ENCODE results near the gene SFT2D3. TPM values are rescaled to one million over a fixed set of nuclear protein-coding genes. Genes with fewer than 3 reads are reported as not detected.
A peak's percentile ranks its signal among the peaks of the same experiment; 100 is the strongest.

The SFT2D3 gene
- polyA plus RNA-seq, 2 of the 4 experiments (the other 2 are of a cell fraction): 4.5 to 10.4 TPM

DNA sequence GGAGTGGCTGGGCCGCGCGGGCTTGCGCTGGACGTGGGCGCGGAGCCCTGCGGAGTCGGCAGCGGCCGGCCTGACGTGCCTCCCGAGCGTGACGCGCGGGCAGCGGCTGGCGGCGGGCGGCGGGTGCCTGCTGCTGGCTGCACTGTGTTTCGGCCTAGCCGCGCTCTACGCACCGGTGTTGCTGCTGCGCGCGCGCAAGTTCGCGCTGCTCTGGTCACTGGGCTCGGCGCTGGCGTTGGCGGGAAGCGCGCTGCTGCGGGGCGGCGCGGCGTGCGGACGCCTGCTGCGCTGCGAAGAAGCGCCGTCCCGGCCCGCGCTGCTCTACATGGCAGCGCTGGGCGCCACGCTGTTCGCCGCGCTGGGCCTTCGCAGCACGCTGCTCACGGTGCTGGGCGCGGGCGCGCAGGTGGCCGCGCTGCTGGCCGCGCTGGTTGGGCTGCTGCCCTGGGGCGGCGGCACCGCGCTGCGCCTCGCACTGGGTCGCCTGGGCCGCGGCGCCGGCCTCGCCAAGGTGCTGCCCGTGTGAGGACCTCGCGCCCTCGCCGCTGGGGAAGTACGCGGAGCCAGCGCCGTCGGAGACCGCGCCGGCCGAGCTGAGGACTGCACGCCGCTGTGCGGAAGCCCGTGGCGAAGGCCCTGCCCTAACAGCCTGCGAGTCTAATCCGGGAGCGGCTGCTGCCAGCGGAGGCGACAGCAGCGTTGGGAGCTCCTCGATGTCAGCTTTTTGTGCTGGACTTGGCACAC lies 526 bp downstream of the SFT2D3 start:
- Histone ChIP-seq H3K4me3 (peak overlapping the region; percentile 71), H3K4me1 (peaks cover 26% of the 10 kb centered on the region), H3K4me2 (peak overlapping the region; percentile 83), H3K9me3 (no peaks in the 10 kb centered on the region), H3K27ac (peak overlapping the region; percentile 96 to 99)
- POLR2A ChIA-PET: interaction anchor here (0.6 to 1.9 kb wide), 3 partner anchors 81 to 188 kb away, joined by 4 to 7 read pairs (median 5); no protein-coding TSS in a partner anchor
- DNase-seq (ENCODE audit: low read depth in 1 of 2, low spot score in 1 of 2) (peak; percentile 69 to 82), FAIRE-seq (no peak), ATAC-seq (peak; percentile 72 to 75)
- CTCF ChIA-PET: interaction anchor here (1.2 to 1.7 kb wide), 5 partner anchors 9 to 111 kb away, joined by 3 to 7 read pairs (median 4); no protein-coding TSS in a partner anchor
- WGBS (ENCODE audit: missing lambda C conversion rate): under 1% methylated on average over 29 of the region's 108 CpGs
- peak in 1 of 2 experiments; percentile 25; a peak in 1 of 5 replicates for TF ChIP-seq RAD21 (conservative IDR thresholded peaks at IDR 0.05 in 1 of 2, IDR thresholded peaks at IDR 0.05 in 1 of 2)
- TF ChIP-seq, protein P1, sequence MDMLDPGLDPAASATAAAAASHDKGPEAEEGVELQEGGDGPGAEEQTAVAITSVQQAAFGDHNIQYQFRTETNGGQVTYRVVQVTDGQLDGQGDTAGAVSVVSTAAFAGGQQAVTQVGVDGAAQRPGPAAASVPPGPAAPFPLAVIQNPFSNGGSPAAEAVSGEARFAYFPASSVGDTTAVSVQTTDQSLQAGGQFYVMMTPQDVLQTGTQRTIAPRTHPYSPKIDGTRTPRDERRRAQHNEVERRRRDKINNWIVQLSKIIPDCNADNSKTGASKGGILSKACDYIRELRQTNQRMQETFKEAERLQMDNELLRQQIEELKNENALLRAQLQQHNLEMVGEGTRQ (IDR thresholded peaks at IDR 0.05): no peak
- TF ChIP-seq NR3C1 (IDR thresholded peaks at IDR 0.05): no peak
- peak; percentile 26; the same call in 1 of the 2 replicates for TF ChIP-seq POLR2A (IDR thresholded peaks at IDR 0.05; ENCODE audit: low read length)
- TF ChIP-seq RFX5 (IDR thresholded peaks at IDR 0.05): no peak
- TF ChIP-seq, protein P2, sequence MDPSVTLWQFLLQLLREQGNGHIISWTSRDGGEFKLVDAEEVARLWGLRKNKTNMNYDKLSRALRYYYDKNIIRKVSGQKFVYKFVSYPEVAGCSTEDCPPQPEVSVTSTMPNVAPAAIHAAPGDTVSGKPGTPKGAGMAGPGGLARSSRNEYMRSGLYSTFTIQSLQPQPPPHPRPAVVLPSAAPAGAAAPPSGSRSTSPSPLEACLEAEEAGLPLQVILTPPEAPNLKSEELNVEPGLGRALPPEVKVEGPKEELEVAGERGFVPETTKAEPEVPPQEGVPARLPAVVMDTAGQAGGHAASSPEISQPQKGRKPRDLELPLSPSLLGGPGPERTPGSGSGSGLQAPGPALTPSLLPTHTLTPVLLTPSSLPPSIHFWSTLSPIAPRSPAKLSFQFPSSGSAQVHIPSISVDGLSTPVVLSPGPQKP (IDR thresholded peaks at IDR 0.05; ENCODE audit: low read depth, low read length): no peak
- no peak for TF ChIP-seq PBX3 (IDR thresholded peaks at IDR 0.05)
- TF ChIP-seq, protein P3, sequence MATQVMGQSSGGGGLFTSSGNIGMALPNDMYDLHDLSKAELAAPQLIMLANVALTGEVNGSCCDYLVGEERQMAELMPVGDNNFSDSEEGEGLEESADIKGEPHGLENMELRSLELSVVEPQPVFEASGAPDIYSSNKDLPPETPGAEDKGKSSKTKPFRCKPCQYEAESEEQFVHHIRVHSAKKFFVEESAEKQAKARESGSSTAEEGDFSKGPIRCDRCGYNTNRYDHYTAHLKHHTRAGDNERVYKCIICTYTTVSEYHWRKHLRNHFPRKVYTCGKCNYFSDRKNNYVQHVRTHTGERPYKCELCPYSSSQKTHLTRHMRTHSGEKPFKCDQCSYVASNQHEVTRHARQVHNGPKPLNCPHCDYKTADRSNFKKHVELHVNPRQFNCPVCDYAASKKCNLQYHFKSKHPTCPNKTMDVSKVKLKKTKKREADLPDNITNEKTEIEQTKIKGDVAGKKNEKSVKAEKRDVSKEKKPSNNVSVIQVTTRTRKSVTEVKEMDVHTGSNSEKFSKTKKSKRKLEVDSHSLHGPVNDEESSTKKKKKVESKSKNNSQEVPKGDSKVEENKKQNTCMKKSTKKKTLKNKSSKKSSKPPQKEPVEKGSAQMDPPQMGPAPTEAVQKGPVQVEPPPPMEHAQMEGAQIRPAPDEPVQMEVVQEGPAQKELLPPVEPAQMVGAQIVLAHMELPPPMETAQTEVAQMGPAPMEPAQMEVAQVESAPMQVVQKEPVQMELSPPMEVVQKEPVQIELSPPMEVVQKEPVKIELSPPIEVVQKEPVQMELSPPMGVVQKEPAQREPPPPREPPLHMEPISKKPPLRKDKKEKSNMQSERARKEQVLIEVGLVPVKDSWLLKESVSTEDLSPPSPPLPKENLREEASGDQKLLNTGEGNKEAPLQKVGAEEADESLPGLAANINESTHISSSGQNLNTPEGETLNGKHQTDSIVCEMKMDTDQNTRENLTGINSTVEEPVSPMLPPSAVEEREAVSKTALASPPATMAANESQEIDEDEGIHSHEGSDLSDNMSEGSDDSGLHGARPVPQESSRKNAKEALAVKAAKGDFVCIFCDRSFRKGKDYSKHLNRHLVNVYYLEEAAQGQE (IDR thresholded peaks at IDR 0.05): no peak
- TF ChIP-seq HDAC2 (IDR thresholded peaks at IDR 0.05): no peak
- no peak for TF ChIP-seq FOSL2 (IDR thresholded peaks at IDR 0.05)
- TF ChIP-seq FOSL2 (CRISPR knock-in tag; IDR thresholded peaks at IDR 0.05): no peak
- no peak for TF ChIP-seq ZNF302 (CRISPR knock-in tag; IDR thresholded peaks at IDR 0.05)
- no peak for TF ChIP-seq TFCP2L1 (CRISPR knock-in tag; IDR thresholded peaks at IDR 0.05)
- no peak for TF ChIP-seq GATA3 (IDR thresholded peaks at IDR 0.05; ENCODE audit: borderline replicate concordance)
- TF ChIP-seq RCOR1 (IDR thresholded peaks at IDR 0.05; ENCODE audit: low read depth, low read length): no peak
- TF ChIP-seq ZC3H11A (IDR thresholded peaks at IDR 0.05): no peak
- TF ChIP-seq POLR2AphosphoS2 (conservative IDR thresholded peaks at IDR 0.05; ENCODE audit: low read length): 0 out of 2 replicates have a peak, but pooled peaks have one; percentile 50
- TF ChIP-seq NFE2L2 (conservative IDR thresholded peaks at IDR 0.05; ENCODE audit: low read length): no peak
- TF ChIP-seq MYC (IDR thresholded peaks at IDR 0.05; ENCODE audit: borderline replicate concordance, low read length): no peak
- peak; percentile 73; the same call in 1 of the 2 replicates for TF ChIP-seq HOXB5 (CRISPR knock-in tag; IDR thresholded peaks at IDR 0.05)
- TF ChIP-seq RNF2 (IDR thresholded peaks at IDR 0.05; ENCODE audit: borderline replicate concordance, low read depth): no peak
- no peak for TF ChIP-seq SREBF2 (IDR thresholded peaks at IDR 0.05)
- TF ChIP-seq KDM5A (IDR thresholded peaks at IDR 0.05): no peak
- TF ChIP-seq EHF (CRISPR knock-in tag; IDR thresholded peaks at IDR 0.05): peak; percentile 29; the same call in 1 of the 2 replicates
- TF ChIP-seq, protein P4, sequence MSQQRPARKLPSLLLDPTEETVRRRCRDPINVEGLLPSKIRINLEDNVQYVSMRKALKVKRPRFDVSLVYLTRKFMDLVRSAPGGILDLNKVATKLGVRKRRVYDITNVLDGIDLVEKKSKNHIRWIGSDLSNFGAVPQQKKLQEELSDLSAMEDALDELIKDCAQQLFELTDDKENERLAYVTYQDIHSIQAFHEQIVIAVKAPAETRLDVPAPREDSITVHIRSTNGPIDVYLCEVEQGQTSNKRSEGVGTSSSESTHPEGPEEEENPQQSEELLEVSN (IDR thresholded peaks at IDR 0.05; ENCODE audit: borderline replicate concordance, low read depth): peak; percentile 68
- no peak for TF ChIP-seq NPAS2 (CRISPR knock-in tag; IDR thresholded peaks at IDR 0.05; ENCODE audit: borderline replicate concordance)
- no peak for TF ChIP-seq JUNB (IDR thresholded peaks at IDR 0.05)
- no peak for TF ChIP-seq ZFP36 (IDR thresholded peaks at IDR 0.05; ENCODE audit: borderline replicate concordance, partially characterized antibody)
- peak; percentile 7; the same call in 1 of the 3 replicates for TF ChIP-seq BCL3 (IDR thresholded peaks at IDR 0.05)
- TF ChIP-seq, protein P5, sequence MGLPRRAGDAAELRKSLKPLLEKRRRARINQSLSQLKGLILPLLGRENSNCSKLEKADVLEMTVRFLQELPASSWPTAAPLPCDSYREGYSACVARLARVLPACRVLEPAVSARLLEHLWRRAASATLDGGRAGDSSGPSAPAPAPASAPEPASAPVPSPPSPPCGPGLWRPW (IDR thresholded peaks at IDR 0.05): no peak
